Measurements from ENCODE around the gene DOCK4.

DNA sequence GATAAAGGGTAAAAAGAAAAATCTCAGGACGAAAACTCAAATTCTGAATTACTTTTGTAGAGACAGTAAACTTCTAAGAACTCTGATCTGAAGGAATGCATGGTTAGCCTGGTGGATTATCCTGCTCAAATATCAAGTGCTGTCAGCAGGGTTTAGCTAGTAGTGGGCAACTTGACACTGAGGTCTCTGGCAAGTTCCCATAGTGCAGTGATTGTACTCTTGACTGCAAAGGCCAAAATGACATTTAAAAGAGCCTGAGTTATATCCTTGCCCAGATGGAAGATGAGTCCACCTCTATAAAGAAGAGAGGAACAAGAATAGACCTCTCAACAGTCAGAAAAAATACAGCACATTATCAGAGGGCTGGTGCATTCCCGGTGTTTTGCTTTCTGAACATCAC, 339.4 kb downstream of the DOCK4 start:
- TF ChIP-seq, protein P1, sequence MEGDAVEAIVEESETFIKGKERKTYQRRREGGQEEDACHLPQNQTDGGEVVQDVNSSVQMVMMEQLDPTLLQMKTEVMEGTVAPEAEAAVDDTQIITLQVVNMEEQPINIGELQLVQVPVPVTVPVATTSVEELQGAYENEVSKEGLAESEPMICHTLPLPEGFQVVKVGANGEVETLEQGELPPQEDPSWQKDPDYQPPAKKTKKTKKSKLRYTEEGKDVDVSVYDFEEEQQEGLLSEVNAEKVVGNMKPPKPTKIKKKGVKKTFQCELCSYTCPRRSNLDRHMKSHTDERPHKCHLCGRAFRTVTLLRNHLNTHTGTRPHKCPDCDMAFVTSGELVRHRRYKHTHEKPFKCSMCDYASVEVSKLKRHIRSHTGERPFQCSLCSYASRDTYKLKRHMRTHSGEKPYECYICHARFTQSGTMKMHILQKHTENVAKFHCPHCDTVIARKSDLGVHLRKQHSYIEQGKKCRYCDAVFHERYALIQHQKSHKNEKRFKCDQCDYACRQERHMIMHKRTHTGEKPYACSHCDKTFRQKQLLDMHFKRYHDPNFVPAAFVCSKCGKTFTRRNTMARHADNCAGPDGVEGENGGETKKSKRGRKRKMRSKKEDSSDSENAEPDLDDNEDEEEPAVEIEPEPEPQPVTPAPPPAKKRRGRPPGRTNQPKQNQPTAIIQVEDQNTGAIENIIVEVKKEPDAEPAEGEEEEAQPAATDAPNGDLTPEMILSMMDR (IDR thresholded peaks at IDR 0.05): no peak
- no peak for TF ChIP-seq POLR2A (IDR thresholded peaks at IDR 0.05)
